ENCODE measurements around the gene ARID3A. TPM values are rescaled to one million over a fixed set of nuclear protein-coding genes. Genes with fewer than 3 reads are reported as not detected.

Gene ARID3A
- total RNA-seq, 1 donor from 2014 or later = 4.8 TPM

- H3K4me1 ChIP-seq = peaks cover 8% of the 10 kb centered on the region
- H3K36me3 ChIP-seq = peaks cover 46% of the 10 kb centered on the region
- peaks cover 2% of the 10 kb centered on the region for H3K27me3 ChIP-seq (ENCODE audit: low read depth)
- TF ChIP-seq CTCF (IDR thresholded peaks at IDR 0.05; ENCODE audit: borderline replicate concordance) = no peak
- intact Hi-C loops (cut with micrococcal nuclease) = no loop called here
- no peaks in the 10 kb centered on the region for H3K9me3 ChIP-seq (replicated peaks)
- H3K27ac ChIP-seq (replicated peaks) = no peak overlapping the region
- H3K4me3 ChIP-seq = no peak overlapping the region
- DNase-seq = no peak
Observed at GRCh38 chr19:1008268-1009040, 82.6 kb downstream of the ARID3A start.

GRCh38 chr19:1009041-1009980 is 83.5 kb downstream of the ARID3A start:
- peaks cover 16% of the 10 kb centered on the region for H3K4me1 ChIP-seq
- H3K4me3 ChIP-seq = no peak overlapping the region
- H3K27ac ChIP-seq (replicated peaks) = no peak overlapping the region
- no peak for DNase-seq
- no peak for TF ChIP-seq CTCF (IDR thresholded peaks at IDR 0.05; ENCODE audit: borderline replicate concordance)
- H3K9me3 ChIP-seq (replicated peaks) = no peaks in the 10 kb centered on the region
- intact Hi-C loops (cut with micrococcal nuclease) = no loop called here
- peaks cover 55% of the 10 kb centered on the region for H3K36me3 ChIP-seq
- no peaks in the 10 kb centered on the region for H3K27me3 ChIP-seq (ENCODE audit: low read depth)

- no peak overlapping the region for H3K4me3 ChIP-seq
- intact Hi-C loops (cut with micrococcal nuclease) = no loop called here
- no peak for TF ChIP-seq CTCF (IDR thresholded peaks at IDR 0.05; ENCODE audit: borderline replicate concordance)
- no peak overlapping the region for H3K27ac ChIP-seq (replicated peaks)
- peaks cover 23% of the 10 kb centered on the region for H3K4me1 ChIP-seq
- peaks cover 56% of the 10 kb centered on the region for H3K36me3 ChIP-seq
- DNase-seq = no peak
- no peaks in the 10 kb centered on the region for H3K9me3 ChIP-seq (replicated peaks)
- H3K27me3 ChIP-seq (ENCODE audit: low read depth) = no peaks in the 10 kb centered on the region
Observed at GRCh38 chr19:1009981-1010538, 84.2 kb downstream of the ARID3A start.

GRCh38 chr19:1010586-1011510 is 85.0 kb downstream of the ARID3A start:
- no peak for TF ChIP-seq CTCF (IDR thresholded peaks at IDR 0.05; ENCODE audit: borderline replicate concordance)
- no peak for DNase-seq
- Histone ChIP-seq H3K9me3 (replicated peaks) (no peaks in the 10 kb centered on the region), H3K4me3 (no peak overlapping the region), H3K27me3 (ENCODE audit: low read depth) (no peaks in the 10 kb centered on the region), H3K27ac (replicated peaks) (no peak overlapping the region), H3K36me3 (peaks cover 56% of the 10 kb centered on the region), H3K4me1 (peaks cover 31% of the 10 kb centered on the region)
- intact Hi-C loops (cut with micrococcal nuclease) = no loop called here

Data from left ventricle myocardium inferior (tissue), 1 donor.